Heart left ventricle (tissue), 13 donors: ENCODE results near the gene SUSD2.
"Not testable (repeated sequence)": the region's sequence is repeated elsewhere in the genome, so short reads cannot be mapped to it uniquely, and the experiment has no call there.

Source experiments
- POLR2A ChIP-seq, 2 donors: fragments of 450-650 bp; IDR thresholded peaks; one replicate each; pipeline ENCODE4 v1.6.1; 2017; ENCODE audit warnings: antibody characterized with exemption in 2 of 2, mild to moderate bottlenecking in 2 of 2, moderate library complexity in 2 of 2
- TF ChIP-seq, protein P1 (sequence below), 12 donors: fragments of 200-600 bp; sonication (generic) in 4 of 12; IDR thresholded peaks; one replicate each; pipeline versions ENCODE4 v1.5.0 to v1.8.0; 2018 to 2022; ENCODE audit warnings: antibody characterized with exemption in 12 of 12, mild to moderate bottlenecking in 5 of 12
- donor health status: ischemic (EF 13 %, LVEDD 7.1; RV severe dilation, severe dysfunction).
- donor health status: DM: no; HTN: yes; CAD: no.
- donor health status: DM: no; HTN: no; CAD: no.
- donor health status: ischemic (EF 25% LVEDD 6.9; RV normal size, moderate dysfunction).
- donor health status: ischemic (EF 25% LVEDD 5.7; RV mildly dilated, moderate dysfunction).
- donor health status: ischemic (EF 35%, LVEDD 5.7; RV mildly dilated, moderate dysfunction).
- donor health status: nonischemic (EF 11% LVEDD 7.7; RV severe dilation, severe dysfunction).
- donor health status: DM: yes; HTN: yes; CAD: no.
- donor health status: PGD.
- donor health status: ischemic (EF 29% LVEDD 5.4; RV normal size, mild dysfunction).
- donor health status: nonischemic (EF 23%, LVEDD 6.1; RV moderate dilation, normal function).

DNA sequence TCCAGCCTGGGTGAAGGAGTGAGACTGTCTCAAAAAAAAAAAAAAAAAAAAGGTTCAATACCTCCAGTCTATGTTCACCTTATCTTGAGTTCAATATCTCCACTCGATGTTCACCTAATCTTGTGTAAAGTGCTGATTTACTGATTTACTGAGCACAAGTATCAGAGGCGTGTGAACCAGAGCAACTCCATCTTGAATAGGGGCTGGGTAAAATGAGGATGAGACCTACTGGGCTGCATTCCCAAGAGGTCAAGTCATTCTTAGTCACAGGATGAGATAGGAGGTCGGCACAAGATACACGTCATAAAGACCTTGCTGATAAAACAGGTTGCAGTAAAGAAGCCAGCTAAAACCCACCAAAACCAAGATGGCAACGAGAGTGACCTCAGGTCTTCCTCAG, 22.6 kb downstream of the SUSD2 start:
- TF ChIP-seq, protein P1, sequence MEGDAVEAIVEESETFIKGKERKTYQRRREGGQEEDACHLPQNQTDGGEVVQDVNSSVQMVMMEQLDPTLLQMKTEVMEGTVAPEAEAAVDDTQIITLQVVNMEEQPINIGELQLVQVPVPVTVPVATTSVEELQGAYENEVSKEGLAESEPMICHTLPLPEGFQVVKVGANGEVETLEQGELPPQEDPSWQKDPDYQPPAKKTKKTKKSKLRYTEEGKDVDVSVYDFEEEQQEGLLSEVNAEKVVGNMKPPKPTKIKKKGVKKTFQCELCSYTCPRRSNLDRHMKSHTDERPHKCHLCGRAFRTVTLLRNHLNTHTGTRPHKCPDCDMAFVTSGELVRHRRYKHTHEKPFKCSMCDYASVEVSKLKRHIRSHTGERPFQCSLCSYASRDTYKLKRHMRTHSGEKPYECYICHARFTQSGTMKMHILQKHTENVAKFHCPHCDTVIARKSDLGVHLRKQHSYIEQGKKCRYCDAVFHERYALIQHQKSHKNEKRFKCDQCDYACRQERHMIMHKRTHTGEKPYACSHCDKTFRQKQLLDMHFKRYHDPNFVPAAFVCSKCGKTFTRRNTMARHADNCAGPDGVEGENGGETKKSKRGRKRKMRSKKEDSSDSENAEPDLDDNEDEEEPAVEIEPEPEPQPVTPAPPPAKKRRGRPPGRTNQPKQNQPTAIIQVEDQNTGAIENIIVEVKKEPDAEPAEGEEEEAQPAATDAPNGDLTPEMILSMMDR (IDR thresholded peaks at IDR 0.05) = not testable (repeated sequence)
- not testable (repeated sequence) for TF ChIP-seq POLR2A (IDR thresholded peaks at IDR 0.05)
